T-helper 1 cell treated with Interleukin-12 subunit alpha and Interleukin-12 subunit beta and Interleukin-4 antibody, amounts not matched to agents 30 μg/mL and 1 μg/mL, for 36 hours (primary cell): ENCODE data around the gene LTBP1.
"Not testable (repeated sequence)": the region's sequence is repeated elsewhere in the genome, so short reads cannot be mapped to it uniquely, and the experiment has no call there.

Source experiments
- H3K27ac Mint-ChIP-seq: one replicate; pipeline ENCODE4 v1.8.0; 2021; ENCODE audit warnings: mild to moderate bottlenecking, mixed read lengths
- H3K27me3 Mint-ChIP-seq: one replicate; pipeline ENCODE4 v1.8.0; 2021; ENCODE audit warnings: low read depth, mixed read lengths
- H3K36me3 Mint-ChIP-seq: one replicate; pipeline ENCODE4 v1.8.0; 2021; ENCODE audit warnings: low read depth, mixed read lengths
- H3K4me1 Mint-ChIP-seq: one replicate; pipeline ENCODE4 v1.8.0; 2021; ENCODE audit warnings: low read depth, mixed read lengths
- H3K4me3 Mint-ChIP-seq: one replicate; pipeline ENCODE4 v1.8.0; 2021; ENCODE audit warnings: mild to moderate bottlenecking, moderate library complexity, mixed read lengths
- H3K9me3 Mint-ChIP-seq: one replicate; pipeline ENCODE4 v1.8.0; 2021; ENCODE audit warnings: mixed read lengths

The LTBP1 gene

GRCh38 chr2:33051586-33052360 lies 105.0 kb downstream of the LTBP1 start:
- no peaks in the 10 kb centered on the region for H3K9me3 Mint-ChIP-seq

GRCh38 chr2:33052361-33052735 lies 105.6 kb downstream of the LTBP1 start:
- Mint-ChIP-seq H3K27me3 (no peaks in the 10 kb centered on the region), H3K36me3 (no peaks in the 10 kb centered on the region), H3K4me1 (no peaks in the 10 kb centered on the region), H3K9me3 (no peaks in the 10 kb centered on the region), H3K4me3 (no peak overlapping the region), H3K27ac (no peak overlapping the region)

More at GRCh38 chr2:33051586-33052360, 105.0 kb downstream of the LTBP1 start:
- no peaks in the 10 kb centered on the region for H3K27me3 Mint-ChIP-seq
- no peak overlapping the region for H3K4me3 Mint-ChIP-seq
- no peaks in the 10 kb centered on the region for H3K36me3 Mint-ChIP-seq
- H3K27ac Mint-ChIP-seq, result no peak overlapping the region
- no peaks in the 10 kb centered on the region for H3K4me1 Mint-ChIP-seq

GRCh38 chr2:33052795-33053194 lies 106.0 kb downstream of the LTBP1 start:
- not testable (repeated sequence) for H3K27ac Mint-ChIP-seq, H3K4me1 Mint-ChIP-seq, H3K4me3 Mint-ChIP-seq, H3K9me3 Mint-ChIP-seq, H3K27me3 Mint-ChIP-seq, H3K36me3 Mint-ChIP-seq

GRCh38 chr2:33056170-33056569 lies 109.4 kb downstream of the LTBP1 start:
- Mint-ChIP-seq H3K36me3 (no peaks in the 10 kb centered on the region), H3K27ac (no peak overlapping the region), H3K27me3 (peaks cover 6% of the 10 kb centered on the region), H3K4me1 (no peaks in the 10 kb centered on the region), H3K4me3 (no peak overlapping the region), H3K9me3 (no peaks in the 10 kb centered on the region)

GRCh38 chr2:33057307-33058028 lies 110.7 kb downstream of the LTBP1 start:
- not testable (repeated sequence) for H3K4me3 Mint-ChIP-seq, H3K36me3 Mint-ChIP-seq, H3K27ac Mint-ChIP-seq, H3K9me3 Mint-ChIP-seq, H3K4me1 Mint-ChIP-seq
- peaks cover 10% of the 10 kb centered on the region for H3K27me3 Mint-ChIP-seq

- Mint-ChIP-seq H3K4me1 (no peaks in the 10 kb centered on the region), H3K9me3 (no peaks in the 10 kb centered on the region), H3K27me3 (peaks cover 10% of the 10 kb centered on the region), H3K4me3 (no peak overlapping the region), H3K36me3 (no peaks in the 10 kb centered on the region), H3K27ac (no peak overlapping the region)
Observed at GRCh38 chr2:33058716-33059470, 112.1 kb downstream of the LTBP1 start.

- peaks cover 10% of the 10 kb centered on the region for H3K27me3 Mint-ChIP-seq
- H3K9me3 Mint-ChIP-seq, result no peaks in the 10 kb centered on the region
- H3K4me3 Mint-ChIP-seq, result no peak overlapping the region
- no peaks in the 10 kb centered on the region for H3K36me3 Mint-ChIP-seq
- H3K27ac Mint-ChIP-seq, result no peak overlapping the region
- H3K4me1 Mint-ChIP-seq, result no peaks in the 10 kb centered on the region
Observed at GRCh38 chr2:33059471-33060156, 112.9 kb downstream of the LTBP1 start.

GRCh38 chr2:33060405-33060804 lies 113.7 kb downstream of the LTBP1 start:
- H3K9me3 Mint-ChIP-seq, result no peaks in the 10 kb centered on the region
- no peaks in the 10 kb centered on the region for H3K4me1 Mint-ChIP-seq
- no peak overlapping the region for H3K27ac Mint-ChIP-seq
- H3K36me3 Mint-ChIP-seq, result no peaks in the 10 kb centered on the region
- H3K27me3 Mint-ChIP-seq, result peaks cover 14% of the 10 kb centered on the region
- H3K4me3 Mint-ChIP-seq, result no peak overlapping the region

GRCh38 chr2:33062665-33063250 lies 116.0 kb downstream of the LTBP1 start:
- Mint-ChIP-seq H3K4me3 (no peak overlapping the region), H3K27me3 (peaks cover 14% of the 10 kb centered on the region), H3K9me3 (no peaks in the 10 kb centered on the region), H3K4me1 (no peaks in the 10 kb centered on the region), H3K36me3 (no peaks in the 10 kb centered on the region), H3K27ac (no peak overlapping the region)

GRCh38 chr2:33064349-33064801 lies 117.6 kb downstream of the LTBP1 start:
- Mint-ChIP-seq H3K27ac (no peak overlapping the region), H3K4me3 (no peak overlapping the region), H3K27me3 (peaks cover 18% of the 10 kb centered on the region), H3K9me3 (no peaks in the 10 kb centered on the region), H3K36me3 (no peaks in the 10 kb centered on the region), H3K4me1 (no peaks in the 10 kb centered on the region)

GRCh38 chr2:33067598-33067997 lies 120.8 kb downstream of the LTBP1 start:
- Mint-ChIP-seq H3K27ac (no peak overlapping the region), H3K4me3 (no peak overlapping the region), H3K9me3 (no peaks in the 10 kb centered on the region), H3K36me3 (no peaks in the 10 kb centered on the region), H3K4me1 (peaks cover 2% of the 10 kb centered on the region), H3K27me3 (peaks cover 7% of the 10 kb centered on the region)

GRCh38 chr2:33068261-33068660 lies 121.5 kb downstream of the LTBP1 start:
- Mint-ChIP-seq H3K4me1 (peaks cover 2% of the 10 kb centered on the region), H3K4me3 (no peak overlapping the region), H3K36me3 (no peaks in the 10 kb centered on the region), H3K9me3 (no peaks in the 10 kb centered on the region), H3K27ac (no peak overlapping the region), H3K27me3 (peaks cover 7% of the 10 kb centered on the region)

- Mint-ChIP-seq H3K27me3 (peaks cover 4% of the 10 kb centered on the region), H3K27ac (no peak overlapping the region), H3K4me3 (no peak overlapping the region), H3K4me1 (peaks cover 2% of the 10 kb centered on the region), H3K36me3 (no peaks in the 10 kb centered on the region), H3K9me3 (no peaks in the 10 kb centered on the region)
Observed at GRCh38 chr2:33069894-33070651, 123.3 kb downstream of the LTBP1 start.
